ENCODE results near the gene POLD4. TPM values are rescaled to one million over a fixed set of nuclear protein-coding genes. Genes with fewer than 3 reads are reported as not detected.

The POLD4 gene
- total RNA-seq, 1 experiment from 2014 or later, result 78.7 TPM

GRCh38 chr11:67317888-67318555 lies 35.3 kb downstream of the POLD4 start:
- DNase-seq (ENCODE audit: low read depth, low spot score) (no peak), ATAC-seq (peak; percentile 59)
- intact Hi-C loops (cut with micrococcal nuclease; ENCODE audit: unreplicated experiment) (loop anchor here (2.0 to 10.0 kb wide), 2 partner anchors 53 to 223 kb away; no protein-coding TSS in a partner anchor), in situ Hi-C loops (cut with HindIII; ENCODE audit: low pct_unique_long_range_greater_than_20kb, low sequenced_read_pairs) (no loop called here)
- Histone ChIP-seq H3K27ac (ENCODE audit: low read length) (peak overlapping the region; percentile 97), H3K4me3 (ENCODE audit: low read depth in 2 of 2, low read length in 2 of 2) (peak overlapping the region; percentile 82 to 85), H3K9me3 (ENCODE audit: control insufficient read depth, insufficient read depth, low read depth, low read length) (no peaks in the 10 kb centered on the region), H3K27me3 (ENCODE audit: control insufficient read depth, insufficient read depth, low read length) (no peaks in the 10 kb centered on the region), H3K36me3 (ENCODE audit: control insufficient read depth, insufficient read depth, low read length) (no peaks in the 10 kb centered on the region), H3K4me1 (ENCODE audit: control insufficient read depth, insufficient read depth, low read length) (peaks cover 6% of the 10 kb centered on the region; the same call in 1 of the 2 replicates)
- POLR2A ChIA-PET, result interaction anchor here (0.5 to 1.6 kb wide), 3 partner anchors 78 to 108 kb away, joined by 3 to 4 read pairs (median 4); no protein-coding TSS in a partner anchor
- CTCF ChIA-PET, result interaction anchor here (0.6 to 2.0 kb wide), 8 partner anchors 15 to 188 kb away, joined by 3 to 21 read pairs (median 8); partner anchors contain the start of genes ANKRD13D, GRK2 and SSH3
- no TSS peak for BruUV-seq (replicated peaks)
- TF ChIP-seq TCF7L2 (IDR thresholded peaks at IDR 0.05; ENCODE audit: low read depth, low read length), result no peak
- no peak for TF ChIP-seq CTCF (IDR thresholded peaks at IDR 0.05)
- no peak for TF ChIP-seq POLR2AphosphoS5 (IDR thresholded peaks at IDR 0.05; ENCODE audit: low read depth, low read length)
- TF ChIP-seq, protein P1, sequence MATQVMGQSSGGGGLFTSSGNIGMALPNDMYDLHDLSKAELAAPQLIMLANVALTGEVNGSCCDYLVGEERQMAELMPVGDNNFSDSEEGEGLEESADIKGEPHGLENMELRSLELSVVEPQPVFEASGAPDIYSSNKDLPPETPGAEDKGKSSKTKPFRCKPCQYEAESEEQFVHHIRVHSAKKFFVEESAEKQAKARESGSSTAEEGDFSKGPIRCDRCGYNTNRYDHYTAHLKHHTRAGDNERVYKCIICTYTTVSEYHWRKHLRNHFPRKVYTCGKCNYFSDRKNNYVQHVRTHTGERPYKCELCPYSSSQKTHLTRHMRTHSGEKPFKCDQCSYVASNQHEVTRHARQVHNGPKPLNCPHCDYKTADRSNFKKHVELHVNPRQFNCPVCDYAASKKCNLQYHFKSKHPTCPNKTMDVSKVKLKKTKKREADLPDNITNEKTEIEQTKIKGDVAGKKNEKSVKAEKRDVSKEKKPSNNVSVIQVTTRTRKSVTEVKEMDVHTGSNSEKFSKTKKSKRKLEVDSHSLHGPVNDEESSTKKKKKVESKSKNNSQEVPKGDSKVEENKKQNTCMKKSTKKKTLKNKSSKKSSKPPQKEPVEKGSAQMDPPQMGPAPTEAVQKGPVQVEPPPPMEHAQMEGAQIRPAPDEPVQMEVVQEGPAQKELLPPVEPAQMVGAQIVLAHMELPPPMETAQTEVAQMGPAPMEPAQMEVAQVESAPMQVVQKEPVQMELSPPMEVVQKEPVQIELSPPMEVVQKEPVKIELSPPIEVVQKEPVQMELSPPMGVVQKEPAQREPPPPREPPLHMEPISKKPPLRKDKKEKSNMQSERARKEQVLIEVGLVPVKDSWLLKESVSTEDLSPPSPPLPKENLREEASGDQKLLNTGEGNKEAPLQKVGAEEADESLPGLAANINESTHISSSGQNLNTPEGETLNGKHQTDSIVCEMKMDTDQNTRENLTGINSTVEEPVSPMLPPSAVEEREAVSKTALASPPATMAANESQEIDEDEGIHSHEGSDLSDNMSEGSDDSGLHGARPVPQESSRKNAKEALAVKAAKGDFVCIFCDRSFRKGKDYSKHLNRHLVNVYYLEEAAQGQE (IDR thresholded peaks at IDR 0.05; ENCODE audit: insufficient read depth in 1 of 2, low read depth in 2 of 2, low read length in 1 of 2), result no peak
- no peak for TF ChIP-seq SIN3A (IDR thresholded peaks at IDR 0.05; ENCODE audit: borderline replicate concordance, insufficient read depth, low read depth, low read length)

- Histone ChIP-seq H3K27ac (ENCODE audit: low read length) (peak overlapping the region; percentile 97), H3K27me3 (ENCODE audit: control insufficient read depth, insufficient read depth, low read length) (no peaks in the 10 kb centered on the region), H3K36me3 (ENCODE audit: control insufficient read depth, insufficient read depth, low read length) (no peaks in the 10 kb centered on the region), H3K4me3 (ENCODE audit: low read depth in 2 of 2, low read length in 2 of 2) (peak overlapping the region; percentile 82 to 85), H3K9me3 (ENCODE audit: control insufficient read depth, insufficient read depth, low read depth, low read length) (no peaks in the 10 kb centered on the region), H3K4me1 (ENCODE audit: control insufficient read depth, insufficient read depth, low read length) (peaks cover 6% of the 10 kb centered on the region; the same call in 1 of the 2 replicates)
- peak; percentile 95 for ATAC-seq
- BruUV-seq (replicated peaks), result TSS peak; percentile 98
- intact Hi-C loops (cut with micrococcal nuclease; ENCODE audit: unreplicated experiment), result loop anchor here (2.0 to 10.0 kb wide), 2 partner anchors 53 to 223 kb away; no protein-coding TSS in a partner anchor
- in situ Hi-C loops (cut with HindIII; ENCODE audit: low pct_unique_long_range_greater_than_20kb, low sequenced_read_pairs), result no loop called here
- peak; percentile 93 for DNase-seq (ENCODE audit: low read depth, low spot score)
- POLR2A ChIA-PET, result interaction anchor here (0.6 to 1.6 kb wide), 3 partner anchors 78 to 108 kb away, joined by 3 to 4 read pairs (median 4); no protein-coding TSS in a partner anchor
- peak; percentile 89; the same call in 1 of the 2 replicates for TF ChIP-seq SIN3A (IDR thresholded peaks at IDR 0.05; ENCODE audit: borderline replicate concordance, insufficient read depth, low read depth, low read length)
- peak; percentile 95 for TF ChIP-seq POLR2AphosphoS5 (IDR thresholded peaks at IDR 0.05; ENCODE audit: low read depth, low read length)
- peak; percentile 99 for TF ChIP-seq CTCF (IDR thresholded peaks at IDR 0.05)
- TF ChIP-seq TCF7L2 (IDR thresholded peaks at IDR 0.05; ENCODE audit: low read depth, low read length), result 0 out of 2 replicates have a peak, but pooled peaks have one; percentile 27
- TF ChIP-seq, protein P1 (IDR thresholded peaks at IDR 0.05; ENCODE audit: insufficient read depth in 1 of 2, low read depth in 2 of 2, low read length in 1 of 2), result no peak; a peak in 1 of 4 replicates
- CTCF ChIA-PET, result interaction anchor here (0.5 to 2.0 kb wide), 12 partner anchors 9 to 263 kb away, joined by 3 to 21 read pairs (median 6); partner anchors contain the start of genes ANKRD13D, GRK2 and SSH3
Measured at GRCh38 chr11:67317205-67317887, 36.0 kb downstream of the POLD4 start.
